H1 (cell line): ENCODE results near the gene COA3. TPM values are rescaled to one million over a fixed set of nuclear protein-coding genes. Genes with fewer than 3 reads are reported as not detected.
A peak's percentile ranks its signal among the peaks of the same experiment; 100 is the strongest.

Experiments
- CTCF ChIA-PET: fragments of 300-600 bp; sonication (Branson Sonifier 250); formaldehyde crosslinking; loops from one replicate; lab custom pipeline; 2021; ENCODE audit not compliant: partially characterized antibody; lab: Charles Lee
- POLR2A ChIA-PET: fragments of 300-600 bp; sonication (Branson Sonifier 250); formaldehyde crosslinking; loops from one replicate; lab custom pipeline; 2021; ENCODE audit warnings: inconsistent platforms; ENCODE audit not compliant: partially characterized antibody; lab: Charles Lee
- DNase-seq, 2 experiments: peaks; one replicate each; pipeline versions ENCODE4 v3.0.0 to v3.0.0-alpha.2; 2010 to 2022; ENCODE audit warnings: low spot score in 2 of 2, low read depth in 1 of 2, mixed read lengths in 1 of 2
- FAIRE-seq: peaks from 2 replicates; lab custom pipeline; 2011; peaks lifted over from hg19 to GRCh38; lab: Jason Lieb, UNC
- H2AFZ ChIP-seq: 2 replicates; pipeline ENCODE4 v1.8.1; 2012; ENCODE audit warnings: low read length, inconsistent platforms
- H2AK5ac ChIP-seq: 2 replicates; pipeline ENCODE4 v1.6.1; 2013; ENCODE audit warnings: low read depth, low read length
- H2BK120ac ChIP-seq: replicated peaks from 2 replicates; pipeline ENCODE3; 2013; ENCODE audit warnings: low read depth, low read length, inconsistent platforms
- H2BK12ac ChIP-seq: 2 replicates; pipeline ENCODE4 v1.6.1; 2013; ENCODE audit warnings: low read depth, low read length
- H2BK15ac ChIP-seq: 2 replicates; pipeline ENCODE4 v1.6.1; 2013; ENCODE audit warnings: low read length
- H2BK20ac ChIP-seq: 2 replicates; pipeline ENCODE4 v1.6.1; 2013; ENCODE audit warnings: low read length
- H2BK5ac ChIP-seq: 2 replicates; pipeline ENCODE4 v1.6.1; 2013; ENCODE audit warnings: low read depth, low read length
- H3K14ac ChIP-seq: 2 replicates; pipeline ENCODE4 v1.6.1; 2013; ENCODE audit warnings: inconsistent platforms; ENCODE audit not compliant: insufficient read length
- H3K18ac ChIP-seq: 2 replicates; pipeline ENCODE4 v1.6.1; 2013; ENCODE audit warnings: low read length; ENCODE audit errors: extremely low read depth
- H3K23ac ChIP-seq: 2 replicates; pipeline ENCODE4 v1.6.1; 2013; ENCODE audit warnings: inconsistent platforms; ENCODE audit not compliant: insufficient read length
- H3K23me2 ChIP-seq: 2 replicates; pipeline ENCODE4 v1.6.1; 2013; ENCODE audit warnings: low read depth, low read length
- H3K27ac ChIP-seq: 2 replicates; pipeline ENCODE4 v1.6.1; 2011; ENCODE audit warnings: low read depth, low read length, inconsistent platforms
- H3K27me3 ChIP-seq, 4 experiments: replicated peaks in 1 of 4; 1 replicate in 1 of 4; 2 replicates in 3 of 4; pipeline versions ENCODE4 v1.6.1 to v1.8.1; 2011 to 2013; ENCODE audit warnings: low read length in 3 of 4, mild to moderate bottlenecking in 3 of 4, inconsistent platforms in 2 of 4, mixed read lengths in 2 of 4, moderate library complexity in 1 of 4; ENCODE audit not compliant: control insufficient read depth in 3 of 4, insufficient read depth in 3 of 4; ENCODE audit errors: extremely low read depth in 1 of 4
- H3K36me3 ChIP-seq, 4 experiments: 2 replicates each; pipeline versions ENCODE4 v1.6.1 to v1.8.1; 2011 to 2013; ENCODE audit warnings: mild to moderate bottlenecking in 4 of 4, low read length in 3 of 4, moderate library complexity in 2 of 4, control low read depth in 1 of 4, inconsistent platforms in 1 of 4; ENCODE audit not compliant: insufficient read depth in 4 of 4, control insufficient read depth in 2 of 4
- H3K4ac ChIP-seq: replicated peaks from 2 replicates; pipeline ENCODE3; 2013; ENCODE audit warnings: low read length, low read depth, mixed read lengths, inconsistent platforms; ENCODE audit not compliant: insufficient read length
- H3K4me1 ChIP-seq, 4 experiments: replicated peaks in 1 of 4; 1 replicate in 1 of 4; 2 replicates in 3 of 4; pipeline versions ENCODE4 v1.6.1 to v1.8.1; 2011 to 2013; ENCODE audit warnings: low read length in 3 of 4, inconsistent platforms in 2 of 4, mixed read lengths in 1 of 4; ENCODE audit not compliant: insufficient read depth in 4 of 4, control insufficient read depth in 3 of 4
- H3K4me2 ChIP-seq, 2 experiments: 2 replicates each; pipeline versions ENCODE4 v1.6.1 to v1.8.1; 2011 to 2013; ENCODE audit warnings: low read depth in 2 of 2, low read length in 2 of 2, control low read depth in 1 of 2, inconsistent platforms in 1 of 2, mild to moderate bottlenecking in 1 of 2; ENCODE audit not compliant: insufficient read depth in 1 of 2
- H3K4me3 ChIP-seq, 4 experiments: fragments of 200-600, 300-600 bp in 1 of 4; sonication (generic), shearing (Covaris generic), sonication (Bioruptor Twin) in 1 of 4; 2 replicates each; pipeline versions ENCODE4 v1.5.1 to v1.8.1; 2011 to 2016; ENCODE audit warnings: low read length in 4 of 4, low read depth in 3 of 4, control low read depth in 2 of 4, inconsistent platforms in 2 of 4, mild to moderate bottlenecking in 2 of 4, mixed read lengths in 1 of 4, moderate library complexity in 1 of 4; ENCODE audit not compliant: insufficient read depth in 2 of 4; ENCODE audit errors: extremely low read depth in 1 of 4
- H3K56ac ChIP-seq: replicated peaks from 2 replicates; pipeline ENCODE3; 2013; ENCODE audit warnings: low read depth, mild to moderate bottlenecking, mixed read lengths, low read length, inconsistent platforms; ENCODE audit not compliant: insufficient read length
- H3K79me1 ChIP-seq: 2 replicates; pipeline ENCODE4 v1.6.1; 2013; ENCODE audit warnings: low read depth, low read length, control low read depth
- H3K79me2 ChIP-seq, 2 experiments: 2 replicates each; pipeline versions ENCODE4 v1.6.1 to v1.8.1; 2012 to 2013; ENCODE audit warnings: low read length in 2 of 2, mild to moderate bottlenecking in 2 of 2, inconsistent platforms in 1 of 2; ENCODE audit not compliant: insufficient read depth in 2 of 2, control insufficient read depth in 1 of 2
- H3K9ac ChIP-seq, 4 experiments: replicated peaks in 1 of 4; 1 replicate in 1 of 4; 2 replicates in 3 of 4; pipeline versions ENCODE4 v1.6.1 to v1.8.1; 2011 to 2013; ENCODE audit warnings: low read depth in 3 of 4, low read length in 3 of 4, control low read depth in 2 of 4, mild to moderate bottlenecking in 2 of 4, moderate library complexity in 2 of 4, inconsistent platforms in 1 of 4; ENCODE audit errors: extremely low read depth in 1 of 4
- H3K9me3 ChIP-seq, 2 experiments: 2 replicates each; pipeline versions ENCODE4 v1.6.1 to v1.8.1; 2012 to 2013; ENCODE audit warnings: mild to moderate bottlenecking in 2 of 2, moderate library complexity in 2 of 2, control low read depth in 1 of 2, inconsistent platforms in 1 of 2, low read depth in 1 of 2, low read length in 1 of 2, mixed read lengths in 1 of 2; ENCODE audit not compliant: insufficient read depth in 2 of 2
- H4K20me1 ChIP-seq, 2 experiments: replicated peaks in 1 of 2; 2 replicates each; pipeline versions ENCODE3 to v1.8.1; 2011 to 2013; ENCODE audit warnings: inconsistent platforms in 2 of 2, low read length in 2 of 2, mild to moderate bottlenecking in 1 of 2; ENCODE audit not compliant: insufficient read depth in 2 of 2, control insufficient read depth in 1 of 2
- H4K5ac ChIP-seq: 2 replicates; pipeline ENCODE4 v1.6.1; 2013; ENCODE audit warnings: low read length, low read depth, mixed read lengths, inconsistent platforms; ENCODE audit not compliant: insufficient read length
- H4K8ac ChIP-seq: 2 replicates; pipeline ENCODE4 v1.8.0; 2013; ENCODE audit warnings: mild to moderate bottlenecking, moderate library complexity, low read length, inconsistent platforms; ENCODE audit not compliant: insufficient read depth; ENCODE audit errors: extremely low read depth
- H4K91ac ChIP-seq: replicated peaks from 2 replicates; pipeline ENCODE3; 2013; ENCODE audit warnings: low read length, mixed read lengths, inconsistent platforms; ENCODE audit not compliant: insufficient read length
- CTBP2 ChIP-seq: IDR thresholded peaks from 2 replicates; pipeline ENCODE4 v1.7.0; 2011; ENCODE audit warnings: borderline replicate concordance, mild to moderate bottlenecking, moderate library complexity, mixed read lengths, low read length; ENCODE audit not compliant: insufficient read depth, insufficient read length
- RAD21 ChIP-seq, 2 experiments: IDR thresholded peaks in 1 of 2; conservative IDR thresholded peaks in 1 of 2; 2 replicates each; pipeline ENCODE4 v1.6.1; 2011; ENCODE audit warnings: low read depth in 2 of 2, low read length in 2 of 2, improper control_type of control experiment in 1 of 2, inconsistent platforms in 1 of 2, mild to moderate bottlenecking in 1 of 2, moderate library complexity in 1 of 2
- SIN3A ChIP-seq, 2 experiments: IDR thresholded peaks in 1 of 2; conservative IDR thresholded peaks in 1 of 2; 2 replicates each; pipeline ENCODE4 v1.6.1; 2011 to 2012; ENCODE audit warnings: low read length in 2 of 2, improper control_type of control experiment in 1 of 2, low read depth in 1 of 2, mild to moderate bottlenecking in 1 of 2
- SP2 ChIP-seq: IDR thresholded peaks from 2 replicates; pipeline ENCODE4 v1.6.1; 2012; ENCODE audit warnings: mild to moderate bottlenecking, low read length, inconsistent platforms
- SUZ12 ChIP-seq: fragments of 200-600 bp; sonication (generic); IDR thresholded peaks from 2 replicates; pipeline ENCODE4 v1.6.1; 2012; ENCODE audit warnings: mild to moderate bottlenecking, inconsistent platforms, low read length, moderate library complexity, mixed read lengths
- WGBS, 2 experiments: shearing (Covaris generic) in 1 of 2; methylation state at CpG; one replicate each; pipeline versions ENCODE4 v1.1.6 to v1.1.7; 2013 to 2015; ENCODE audit warnings: low lambda C conversion rate in 2 of 2, mixed read lengths in 2 of 2, inconsistent platforms in 1 of 2, low coverage in 1 of 2, missing lambda C conversion rate in 1 of 2; ENCODE audit not compliant: insufficient replicate concordance in 2 of 2, insufficient coverage in 1 of 2, insufficient read length in 1 of 2; ENCODE audit errors: extremely low coverage in 1 of 2, missing lambda C conversion rate in 1 of 2; 5-methylcytosine and 5-hydroxymethylcytosine counted together
- polyA plus RNA-seq, 7 experiments: library from polyadenylated mRNA; depleted of rRNA in 3 of 7; stranded (reverse) in 5 of 7; unstranded in 2 of 7; fragments of >200 nt in 5 of 7; fragments of 200-250 nt in 2 of 7; gene quantifications; 1 replicate in 5 of 7; 2 replicates in 1 of 7; 4 replicates in 1 of 7; pipeline versions ENCODE4 v1.2.1 to v1.2.3, GENCODE V29; 2011 to 2013; ENCODE audit warnings: missing spikeins in 2 of 7, mixed read lengths in 2 of 7
- total RNA-seq: library from RNA; stranded (reverse); fragmentation: NEBNext Ultra II Directional; extraction: Animal tissue kit (Norgen Biotek cat#: 25700); gene quantifications from 2 replicates; pipeline ENCODE4 v1.2.1, GENCODE V29; 2021
- TF ChIP-seq, protein P1 (sequence below), 3 experiments: IDR thresholded peaks; 1 replicate in 2 of 3; 2 replicates in 1 of 3; pipeline versions ENCODE4 v1.5.1 to v1.6.1; 2011; ENCODE audit warnings: low read length in 3 of 3, mild to moderate bottlenecking in 3 of 3, inconsistent platforms in 2 of 3, low read depth in 1 of 3, moderate library complexity in 1 of 3; ENCODE audit not compliant: insufficient read depth in 1 of 3; ENCODE audit errors: control extremely low read depth in 1 of 3

COA3 gene
- total and polyA plus RNA-seq, 2 of the 8 experiments (the other 6 are each of a cell fraction or from before 2014, with no cell fraction given) = 68.4 to 143 TPM

DNA sequence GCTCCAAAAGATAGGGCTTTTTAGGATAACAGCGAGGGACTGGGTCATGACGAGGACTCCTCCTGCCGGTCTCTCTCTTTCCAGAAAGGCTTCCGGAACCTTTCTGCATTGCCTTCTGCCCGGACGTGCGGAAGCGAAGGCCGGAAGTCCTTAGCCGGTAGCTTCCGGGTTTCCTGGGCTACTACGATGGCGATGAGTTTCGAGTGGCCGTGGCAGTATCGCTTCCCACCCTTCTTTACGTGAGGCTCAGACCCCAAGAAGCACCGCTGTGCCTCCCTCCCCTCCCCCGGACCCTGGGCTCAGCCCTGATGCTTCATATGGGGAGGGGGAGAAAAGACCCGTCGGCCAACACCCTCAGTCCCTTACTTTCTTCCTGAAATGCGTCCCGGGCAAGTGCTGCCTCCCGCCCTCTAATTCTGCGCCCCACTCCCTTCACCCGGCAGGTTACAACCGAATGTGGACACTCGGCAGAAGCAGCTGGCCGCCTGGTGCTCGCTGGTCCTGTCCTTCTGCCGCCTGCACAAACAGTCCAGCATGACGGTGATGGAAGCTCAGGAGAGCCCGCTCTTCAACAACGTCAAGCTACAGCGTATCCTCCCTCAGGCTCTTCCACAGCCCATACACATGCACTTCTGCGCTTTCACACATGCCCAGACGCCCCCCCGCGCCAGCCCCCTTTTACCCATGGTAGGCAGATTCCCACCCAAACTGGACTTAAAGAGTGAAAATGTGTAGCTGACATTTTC, 25.0 kb downstream of the COA3 start, which contains the start of gene VPS25:
Gene VPS25 (plus strand): TSS at position 160 of the 746 bp plus-strand sequence. CDS start 27 bp downstream, at position 187.
- no peak within 1 kb of the TSS for H3K14ac ChIP-seq
- no peak within 1 kb of the TSS for H2BK15ac ChIP-seq
- no peaks in the 10 kb centered on the region for H3K9me3 ChIP-seq
- H3K9ac ChIP-seq = peak within 1 kb of the TSS; percentile 69 to 92 (median 81)
- H3K27ac ChIP-seq = peak within 1 kb of the TSS; percentile 79; the same call in 1 of the 2 replicates
- H3K18ac ChIP-seq = no peak within 1 kb of the TSS
- WGBS, 2 experiments = 2% methylated on average over 36 of the region's 39 CpGs; no CpG with 5 or more reads in 1 of the 2 experiments
- H3K4me2 ChIP-seq = peak within 1 kb of the TSS; percentile 68 to 94
- H4K8ac ChIP-seq = peak within 1 kb of the TSS; percentile 99; the same call in 1 of the 2 replicates
- no peaks in the 10 kb centered on the region for H3K4me1 ChIP-seq
- peak within 1 kb of the TSS; percentile 80 to 94 (median 84) for H3K4me3 ChIP-seq
- 0 out of 2 replicates have a peak, but pooled peaks cover 4% of the 10 kb centered on the region for H3K79me1 ChIP-seq
- H2BK12ac ChIP-seq = no peak within 1 kb of the TSS
- H4K20me1 ChIP-seq = no peaks in the 10 kb centered on the region
- no peaks in the 10 kb centered on the region for H3K79me2 ChIP-seq
- H2BK20ac ChIP-seq = no peak within 1 kb of the TSS
- H2AFZ ChIP-seq = peak within 1 kb of the TSS; percentile 84
- H3K36me3 ChIP-seq = peaks cover 0 to 14% (median 7%) of the 10 kb centered on the region in 4 experiments; a peak in 5 of 8 replicates
- peaks cover 5% of the 10 kb centered on the region; the same call in 1 of the 2 replicates for H3K23me2 ChIP-seq
- ChIA-PET CTCF (interaction anchor here (0.5 to 3.5 kb wide), 9 partner anchors 11 to 216 kb away, joined by 3 to 30 read pairs (median 3); partner anchors contain the start of genes BECN1 and RAMP2), POLR2A (interaction anchor here (0.7 to 2.4 kb wide), 16 partner anchors 9 to 220 kb away, joined by 3 to 15 read pairs (median 3); partner anchors contain the start of genes CNTD1, COA3 and HSD17B1)
- DNase-seq (peak in 1 of 2 experiments; percentile 83), FAIRE-seq (no peak)
- H4K91ac ChIP-seq = peak within 1 kb of the TSS; percentile 20
- H3K4ac ChIP-seq = no peak within 1 kb of the TSS
- H3K23ac ChIP-seq = no peak within 1 kb of the TSS
- H2BK5ac ChIP-seq = peak within 1 kb of the TSS; percentile 41; the same call in 1 of the 2 replicates
- peak within 1 kb of the TSS; percentile 56 for H3K56ac ChIP-seq
- no peaks in the 10 kb centered on the region for H3K27me3 ChIP-seq
- no peak within 1 kb of the TSS for H2AK5ac ChIP-seq
- H4K5ac ChIP-seq = peak within 1 kb of the TSS; percentile 74
- no peak within 1 kb of the TSS for H2BK120ac ChIP-seq
- TF ChIP-seq SUZ12 (no peak), SP2 (no peak), CTBP2 (no peak), SIN3A (conservative IDR thresholded peaks at IDR 0.05 in 1 of 2, IDR thresholded peaks at IDR 0.05 in 1 of 2; ENCODE audit: low read depth in 1 of 2, low read length in 2 of 2) (peak; percentile 58 to 86; a peak in 2 of 4 replicates), RAD21 (IDR thresholded peaks at IDR 0.05 in 1 of 2, conservative IDR thresholded peaks at IDR 0.05 in 1 of 2; ENCODE audit: low read depth in 2 of 2, low read length in 2 of 2) (peak in 1 of 2 experiments; percentile 21; a peak in 1 of 4 replicates)
- TF ChIP-seq, protein P1, sequence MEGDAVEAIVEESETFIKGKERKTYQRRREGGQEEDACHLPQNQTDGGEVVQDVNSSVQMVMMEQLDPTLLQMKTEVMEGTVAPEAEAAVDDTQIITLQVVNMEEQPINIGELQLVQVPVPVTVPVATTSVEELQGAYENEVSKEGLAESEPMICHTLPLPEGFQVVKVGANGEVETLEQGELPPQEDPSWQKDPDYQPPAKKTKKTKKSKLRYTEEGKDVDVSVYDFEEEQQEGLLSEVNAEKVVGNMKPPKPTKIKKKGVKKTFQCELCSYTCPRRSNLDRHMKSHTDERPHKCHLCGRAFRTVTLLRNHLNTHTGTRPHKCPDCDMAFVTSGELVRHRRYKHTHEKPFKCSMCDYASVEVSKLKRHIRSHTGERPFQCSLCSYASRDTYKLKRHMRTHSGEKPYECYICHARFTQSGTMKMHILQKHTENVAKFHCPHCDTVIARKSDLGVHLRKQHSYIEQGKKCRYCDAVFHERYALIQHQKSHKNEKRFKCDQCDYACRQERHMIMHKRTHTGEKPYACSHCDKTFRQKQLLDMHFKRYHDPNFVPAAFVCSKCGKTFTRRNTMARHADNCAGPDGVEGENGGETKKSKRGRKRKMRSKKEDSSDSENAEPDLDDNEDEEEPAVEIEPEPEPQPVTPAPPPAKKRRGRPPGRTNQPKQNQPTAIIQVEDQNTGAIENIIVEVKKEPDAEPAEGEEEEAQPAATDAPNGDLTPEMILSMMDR (IDR thresholded peaks at IDR 0.05; ENCODE audit: control extremely low read depth in 1 of 3, insufficient read depth in 1 of 3, low read depth in 1 of 3, low read length in 3 of 3) = peak in 2 of 3 experiments; percentile 10 to 14; a peak in 1 of 4 replicates
